PC-9 (cell line): ENCODE results near the gene CFAP161.

Experiments
- EZH2 ChIP-seq: fragments of 200-600 bp; sonication (generic); IDR thresholded peaks from 2 replicates; pipeline ENCODE4 v1.8.0; 2017; ENCODE audit warnings: antibody characterized with exemption, low read depth
- TF ChIP-seq, protein P1 (sequence below): fragments of 200-600 bp; sonication (generic); conservative IDR thresholded peaks from 2 replicates; pipeline ENCODE4 v1.6.1; 2017; ENCODE audit warnings: mixed run types, antibody characterized with exemption, mild to moderate bottlenecking, moderate library complexity

DNA sequence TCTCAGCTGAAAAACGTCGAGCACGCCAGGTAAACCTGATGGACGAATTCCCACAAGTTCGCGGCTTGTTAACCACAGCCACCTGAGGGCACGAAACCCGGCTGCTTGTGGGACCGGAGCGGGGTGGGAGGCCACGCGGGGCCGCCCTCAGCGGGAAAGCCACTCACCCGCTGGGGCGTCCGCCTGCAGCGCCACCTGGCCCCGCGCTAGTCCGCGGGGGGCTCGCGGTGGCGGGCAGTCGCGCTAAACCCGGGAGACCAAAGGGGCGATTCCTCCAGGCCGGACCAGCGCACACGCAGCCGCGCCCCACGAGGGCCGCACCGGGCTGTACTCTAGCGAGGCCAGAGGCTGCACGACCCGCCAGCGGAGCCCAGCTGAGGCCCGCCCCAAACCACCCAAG, 15.7 kb upstream of the CFAP161 start:
- TF ChIP-seq, protein P1, sequence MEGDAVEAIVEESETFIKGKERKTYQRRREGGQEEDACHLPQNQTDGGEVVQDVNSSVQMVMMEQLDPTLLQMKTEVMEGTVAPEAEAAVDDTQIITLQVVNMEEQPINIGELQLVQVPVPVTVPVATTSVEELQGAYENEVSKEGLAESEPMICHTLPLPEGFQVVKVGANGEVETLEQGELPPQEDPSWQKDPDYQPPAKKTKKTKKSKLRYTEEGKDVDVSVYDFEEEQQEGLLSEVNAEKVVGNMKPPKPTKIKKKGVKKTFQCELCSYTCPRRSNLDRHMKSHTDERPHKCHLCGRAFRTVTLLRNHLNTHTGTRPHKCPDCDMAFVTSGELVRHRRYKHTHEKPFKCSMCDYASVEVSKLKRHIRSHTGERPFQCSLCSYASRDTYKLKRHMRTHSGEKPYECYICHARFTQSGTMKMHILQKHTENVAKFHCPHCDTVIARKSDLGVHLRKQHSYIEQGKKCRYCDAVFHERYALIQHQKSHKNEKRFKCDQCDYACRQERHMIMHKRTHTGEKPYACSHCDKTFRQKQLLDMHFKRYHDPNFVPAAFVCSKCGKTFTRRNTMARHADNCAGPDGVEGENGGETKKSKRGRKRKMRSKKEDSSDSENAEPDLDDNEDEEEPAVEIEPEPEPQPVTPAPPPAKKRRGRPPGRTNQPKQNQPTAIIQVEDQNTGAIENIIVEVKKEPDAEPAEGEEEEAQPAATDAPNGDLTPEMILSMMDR = no peak
- TF ChIP-seq EZH2 = no peak
